Left colon (tissue), 2 donors: Measurements from ENCODE around the gene DNM1L. TPM values are rescaled to one million over a fixed set of nuclear protein-coding genes. Genes with fewer than 3 reads are reported as not detected.
"Not testable (repeated sequence)": the region's sequence is repeated elsewhere in the genome, so short reads cannot be mapped to it uniquely, and the experiment has no call there.

Experiments
- ATAC-seq: fragments of 200-7000 bp; cut with Tn5 transposase; one replicate; pipeline ENCODE4 v1.9.1; 2020; ENCODE audit warnings: mild to moderate bottlenecking, moderate library complexity
- DNase-seq, 2 donors: peaks; one replicate each; pipeline ENCODE4 v3.0.0-alpha.2; 2020
- intact Hi-C, 2 donors: fragments of 100-400 bp; cut with DNase I in 1 of 2; cut with micrococcal nuclease in 1 of 2; formaldehyde crosslinking; loops; one replicate each; pipeline versions ENCODE4 v1.11.2 to v1.14.0; 2022; cut with DNase I, micrococcal nuclease
- total RNA-seq, 2 donors: library from RNA; stranded (reverse); fragmentation: NEBNext Ultra II Directional; extraction: Animal tissue kit (Norgen Biotek cat#: 25700); gene quantifications; one replicate each; pipeline ENCODE4 v1.2.1, GENCODE V29; 2021
- donor health status: DM: no; HTN: no; CAD: no.
- donor health status: DM: yes; HTN: yes; CAD: no.

The DNM1L gene
- total RNA-seq, 2 donors from 2014 or later: 46.8 to 55.9 TPM

- DNase-seq: no peak
- intact Hi-C loops: no loop called here
- no peak for ATAC-seq
Observed at GRCh38 chr12:32692358-32692757, 13.3 kb downstream of the DNM1L start.

- ATAC-seq (no peak), DNase-seq (no peak)
- intact Hi-C loops: no loop called here
Observed at GRCh38 chr12:32693036-32693435, 13.9 kb downstream of the DNM1L start.

GRCh38 chr12:32695787-32696186 is 16.7 kb downstream of the DNM1L start:
- intact Hi-C loops: no loop called here
- ATAC-seq (no peak), DNase-seq (no peak)

GRCh38 chr12:32697445-32697844 is 18.3 kb downstream of the DNM1L start:
- no peak for ATAC-seq
- no peak for DNase-seq
- intact Hi-C loops: no loop called here

- intact Hi-C loops: no loop called here
- no peak for DNase-seq
- ATAC-seq: no peak
Observed at GRCh38 chr12:32698285-32698684, 19.2 kb downstream of the DNM1L start.

- intact Hi-C loops, ATAC-seq, DNase-seq: not testable (repeated sequence)
Observed at GRCh38 chr12:32699437-32699836, 20.3 kb downstream of the DNM1L start.

- no peak for DNase-seq
- ATAC-seq: no peak
- intact Hi-C loops: no loop called here
Observed at GRCh38 chr12:32702473-32702872, 23.4 kb downstream of the DNM1L start.

GRCh38 chr12:32702946-32703345 is 23.8 kb downstream of the DNM1L start:
- no peak for DNase-seq
- intact Hi-C loops: no loop called here
- ATAC-seq: no peak

GRCh38 chr12:32705783-32706182 is 26.7 kb downstream of the DNM1L start:
- intact Hi-C loops: no loop called here
- DNase-seq (no peak), ATAC-seq (no peak)

GRCh38 chr12:32706335-32707024 is 27.4 kb downstream of the DNM1L start:
- no peak for DNase-seq
- no peak for ATAC-seq
- intact Hi-C loops: no loop called here

GRCh38 chr12:32708926-32709325 is 29.8 kb downstream of the DNM1L start:
- no peak for DNase-seq
- no peak for ATAC-seq
- intact Hi-C loops: no loop called here

- peak in 1 of 2 donors; percentile 44 for DNase-seq
- intact Hi-C loops: no loop called here
- peak; percentile 56 for ATAC-seq
Observed at GRCh38 chr12:32714772-32715171, 35.7 kb downstream of the DNM1L start.

- DNase-seq: no peak
- intact Hi-C loops: no loop called here
- no peak for ATAC-seq
Observed at GRCh38 chr12:32718926-32719325, 39.8 kb downstream of the DNM1L start.

GRCh38 chr12:32725308-32725707 is 46.2 kb downstream of the DNM1L start:
- intact Hi-C loops, ATAC-seq, DNase-seq: not testable (repeated sequence)

- DNase-seq (no peak), ATAC-seq (no peak)
- intact Hi-C loops: no loop called here
Observed at GRCh38 chr12:32726286-32726685, 47.2 kb downstream of the DNM1L start.

GRCh38 chr12:32727237-32727636 is 48.1 kb downstream of the DNM1L start:
- DNase-seq (no peak), ATAC-seq (no peak)
- intact Hi-C loops: no loop called here

GRCh38 chr12:32734952-32735351 is 55.9 kb downstream of the DNM1L start:
- DNase-seq (no peak), ATAC-seq (no peak)
- intact Hi-C loops: no loop called here

GRCh38 chr12:32736445-32736844 is 57.3 kb downstream of the DNM1L start:
- DNase-seq (no peak), ATAC-seq (peak; percentile 90)
- intact Hi-C loops: no loop called here

- no peak for ATAC-seq
- intact Hi-C loops: no loop called here
- DNase-seq: no peak
Observed at GRCh38 chr12:32737715-32738114, 58.6 kb downstream of the DNM1L start.

GRCh38 chr12:32739279-32739678 is 60.2 kb downstream of the DNM1L start:
- intact Hi-C loops: no loop called here
- DNase-seq (no peak), ATAC-seq (no peak)

- DNase-seq (no peak), ATAC-seq (no peak)
- intact Hi-C loops: no loop called here
Observed at GRCh38 chr12:32742133-32742532, 63.0 kb downstream of the DNM1L start.
